HepG2 (cell line): Measurements from ENCODE around the gene ANKS4B. TPM values are rescaled to one million over a fixed set of nuclear protein-coding genes. Genes with fewer than 3 reads are reported as not detected.

Source experiments
- ARID4A ChIP-seq: sonication (generic); formaldehyde crosslinking; IDR thresholded peaks from 2 replicates; pipeline ENCODE4 v1.5.0; 2020; ENCODE audit warnings: mild to moderate bottlenecking, missing genetic modification reagents, borderline replicate concordance
- CENPT ChIP-seq: sonication (generic); formaldehyde crosslinking; IDR thresholded peaks from 2 replicates; pipeline ENCODE4 v1.8.0; 2022; ENCODE audit warnings: low read depth, mild to moderate bottlenecking, moderate library complexity, missing genetic modification reagents
- GLI4 ChIP-seq: sonication (generic); formaldehyde crosslinking; IDR thresholded peaks from 2 replicates; pipeline ENCODE4 v1.5.1; 2020; ENCODE audit warnings: missing genetic modification reagents, mild to moderate bottlenecking, moderate library complexity, borderline replicate concordance
- MED8 ChIP-seq: sonication (generic); formaldehyde crosslinking; IDR thresholded peaks from 2 replicates; pipeline ENCODE4 v1.8.1; 2023; ENCODE audit warnings: mild to moderate bottlenecking, missing genetic modification reagents; ENCODE audit not compliant: insufficient replicate concordance
- NFE2 ChIP-seq: sonication (generic); formaldehyde crosslinking; IDR thresholded peaks from 2 replicates; pipeline ENCODE4 v1.4.0; 2020; ENCODE audit warnings: missing genetic modification reagents
- NKX3-1 ChIP-seq: sonication (generic); formaldehyde crosslinking; IDR thresholded peaks from 2 replicates; pipeline ENCODE4 v1.5.0; 2020; ENCODE audit warnings: missing genetic modification reagents
- PCBP1 ChIP-seq: fragments of 200-400 bp; formaldehyde crosslinking; IDR thresholded peaks from 2 replicates; pipeline ENCODE4 v1.6.1; 2017; ENCODE audit warnings: mild to moderate bottlenecking, low read depth, low read length, borderline replicate concordance
- REPIN1 ChIP-seq: sonication (generic); formaldehyde crosslinking; IDR thresholded peaks from 2 replicates; pipeline ENCODE4 v1.8.0; 2022; ENCODE audit warnings: missing genetic modification reagents, low read depth, mild to moderate bottlenecking, borderline replicate concordance
- TCF7L2 ChIP-seq: IDR thresholded peaks from 2 replicates; pipeline ENCODE4 v1.6.1; 2011; ENCODE audit warnings: mild to moderate bottlenecking, low read depth, low read length, moderate library complexity
- TFE3 ChIP-seq: IDR thresholded peaks from 2 replicates; pipeline ENCODE4 v1.6.1; 2016
- THYN1 ChIP-seq: sonication (generic); formaldehyde crosslinking; IDR thresholded peaks from 2 replicates; pipeline ENCODE4 v1.8.1; 2023; ENCODE audit warnings: low read depth, mild to moderate bottlenecking, moderate library complexity, missing genetic modification reagents, borderline replicate concordance
- TSC22D2 ChIP-seq: sonication (generic); formaldehyde crosslinking; IDR thresholded peaks from 2 replicates; pipeline ENCODE4 v1.5.1; 2020; ENCODE audit warnings: missing genetic modification reagents, mild to moderate bottlenecking, borderline replicate concordance
- ZFYVE20 ChIP-seq: sonication (generic); formaldehyde crosslinking; IDR thresholded peaks from 2 replicates; pipeline ENCODE4 v1.8.0; 2023; ENCODE audit warnings: low read depth, mild to moderate bottlenecking, moderate library complexity, missing genetic modification reagents, borderline replicate concordance
- ZGPAT ChIP-seq: IDR thresholded peaks from 2 replicates; pipeline ENCODE4 v1.6.1; 2016; ENCODE audit warnings: mild to moderate bottlenecking
- ZNF280D ChIP-seq: sonication (generic); formaldehyde crosslinking; IDR thresholded peaks from 2 replicates; pipeline ENCODE4 v1.5.1; 2020; ENCODE audit warnings: mild to moderate bottlenecking, missing genetic modification reagents
- ZNF451 ChIP-seq: sonication (generic); formaldehyde crosslinking; IDR thresholded peaks from 2 replicates; pipeline ENCODE4 v1.5.0; 2020; ENCODE audit warnings: mild to moderate bottlenecking, missing genetic modification reagents
- polyA plus RNA-seq, 8 experiments: library from polyadenylated mRNA; depleted of rRNA in 3 of 8; stranded (reverse) in 7 of 8; unstranded in 1 of 8; fragments of >200 nt; fragmentation: Illumina TruSeq in 4 of 8; extraction: Trizol in 4 of 8; gene quantifications; 2 replicates each; pipeline versions ENCODE4 v1.2.1 to v1.2.3, GENCODE V29; 2011 to 2016; ENCODE audit warnings: low read depth in 4 of 8, missing spikeins in 1 of 8, mixed read lengths in 1 of 8; ENCODE audit not compliant: insufficient read depth in 1 of 8
- total RNA-seq, 5 experiments: library from RNA; depleted of rRNA; stranded (reverse); fragments of >200 nt; fragmentation: Illumina TruSeq; extraction: Trizol; gene quantifications; 2 replicates each; pipeline ENCODE4 v1.2.3, GENCODE V29; 2016; ENCODE audit warnings: low read depth in 1 of 5

ANKS4B gene
- total and polyA plus RNA-seq, 2 of the 13 experiments (the other 11 are each of a cell fraction or from before 2014, with no cell fraction given) = 6.5 to 30.0 TPM

- TF ChIP-seq REPIN1 (CRISPR knock-in tag) (peak; percentile 83), ZFYVE20 (CRISPR knock-in tag) (peak; percentile 63; the same call in 1 of the 2 replicates), MED8 (CRISPR knock-in tag) (peak; percentile 94), GLI4 (CRISPR knock-in tag) (no peak), NFE2 (0 out of 2 replicates have a peak, but pooled peaks have one; percentile 15), THYN1 (CRISPR knock-in tag) (peak; percentile 90; the same call in 1 of the 2 replicates), TSC22D2 (CRISPR knock-in tag) (peak; percentile 32; the same call in 1 of the 2 replicates), CENPT (CRISPR knock-in tag) (peak; percentile 93), ARID4A (CRISPR knock-in tag) (peak; percentile 88), ZGPAT (peak; percentile 84; the same call in 1 of the 2 replicates), NKX3-1 (CRISPR knock-in tag) (peak; percentile 87), PCBP1 (0 out of 2 replicates have a peak, but pooled peaks have one; percentile 62), TCF7L2 (no peak), ZNF280D (CRISPR knock-in tag) (peak; percentile 88), ZNF451 (CRISPR knock-in tag) (peak; percentile 99), TFE3 (peak; percentile 28; the same call in 1 of the 2 replicates)
Measured at GRCh38 chr16:21301168-21301894, 67.8 kb downstream of the ANKS4B start (continued).
